NCI-H2227 (cell line): Measurements from ENCODE around the gene MUL1.
"Not testable (repeated sequence)": the region's sequence is repeated elsewhere in the genome, so short reads cannot be mapped to it uniquely, and the experiment has no call there.

Source experiments
- DNase-seq: peaks from one replicate; lab custom pipeline; 2025; ENCODE audit not compliant: unreplicated experiment; lab: John Stamatoyannopoulos, UW

MUL1 gene

GRCh38 chr1:20507564-20508410, at the start of gene MUL1:
TSS of gene MUL1 (minus strand) at chr1:20508151. CDS start at chr1:20508024, 127 bp downstream.
- DNase-seq: peak; percentile 95

- no peak for DNase-seq
Observed at GRCh38 chr1:20555758-20556120, 47.8 kb upstream of the MUL1 start.

- no peak for DNase-seq
Observed at GRCh38 chr1:20555025-20555757, 47.2 kb upstream of the MUL1 start.

- peak; percentile 55 for DNase-seq
Observed at GRCh38 chr1:20552728-20553445, 44.9 kb upstream of the MUL1 start.

- DNase-seq: peak; percentile 90
Observed at GRCh38 chr1:20551945-20552727, 44.2 kb upstream of the MUL1 start, which contains the start of gene FAM43B. TSS of gene FAM43B (plus strand) at chr1:20552573. CDS start at chr1:20552974, 401 bp downstream.

- no peak for DNase-seq
Observed at GRCh38 chr1:20551161-20551560, 43.2 kb upstream of the MUL1 start.

- no peak for DNase-seq
Observed at GRCh38 chr1:20546637-20547036, 38.7 kb upstream of the MUL1 start.

GRCh38 chr1:20540281-20540680, 32.3 kb upstream of the MUL1 start:
- no peak for DNase-seq

- no peak for DNase-seq
Observed at GRCh38 chr1:20538760-20539551, 31.0 kb upstream of the MUL1 start.

- DNase-seq: no peak
Observed at GRCh38 chr1:20538227-20538626, 30.3 kb upstream of the MUL1 start.

- DNase-seq: peak; percentile 9
Observed at GRCh38 chr1:20534659-20535417, 26.9 kb upstream of the MUL1 start.

- no peak for DNase-seq
Observed at GRCh38 chr1:20533635-20534034, 25.7 kb upstream of the MUL1 start.

GRCh38 chr1:20530901-20531300, 22.9 kb upstream of the MUL1 start:
- DNase-seq: peak; percentile 57

GRCh38 chr1:20530306-20530705, 22.4 kb upstream of the MUL1 start:
- peak; percentile 10 for DNase-seq

GRCh38 chr1:20528221-20528620, 20.3 kb upstream of the MUL1 start:
- no peak for DNase-seq

GRCh38 chr1:20526267-20526666, 18.3 kb upstream of the MUL1 start:
- DNase-seq: no peak

GRCh38 chr1:20521960-20522861, 14.3 kb upstream of the MUL1 start:
- DNase-seq: peak; percentile 94

- DNase-seq: not testable (repeated sequence)
Observed at GRCh38 chr1:20519609-20520262, 11.8 kb upstream of the MUL1 start.
